SK-N-SH (cell line): ENCODE data around the gene ENOX1. TPM values are rescaled to one million over a fixed set of nuclear protein-coding genes. Genes with fewer than 3 reads are reported as not detected.

Source experiments
- CTCF ChIA-PET: fragments of 300-600, 350-600 bp; formaldehyde crosslinking; extraction: SDS; loops from one replicate; lab custom pipeline; 2021; lab: Yijun Ruan, JAX
- POLR2A ChIA-PET: fragments of 350-600 bp; sonication (Branson Sonifier 250); formaldehyde crosslinking; extraction: SDS; loops from one replicate; lab custom pipeline; 2020; ENCODE audit warnings: antibody characterized with exemption, inconsistent platforms; lab: Yijun Ruan, JAX
- DNase-seq: peaks from one replicate; pipeline ENCODE4 v3.0.0; 2012
- H2AFZ ChIP-seq: fragments of 200-600 bp; sonication (generic); 2 replicates; pipeline ENCODE4 v1.8.1; 2016; ENCODE audit warnings: antibody characterized with exemption, mild to moderate bottlenecking, low read depth
- H3F3A ChIP-seq: fragments of 200-600 bp; sonication (generic); replicated peaks from 2 replicates; pipeline ENCODE3; 2016; ENCODE audit warnings: antibody characterized with exemption, mild to moderate bottlenecking; ENCODE audit not compliant: insufficient read depth
- H3K27ac ChIP-seq, 2 experiments: fragments of 200-500 bp in 1 of 2; fragments of 200-600 bp in 1 of 2; sonication (Bioruptor generic) in 1 of 2; sonication (generic), shearing (Covaris generic) in 1 of 2; 2 replicates each; pipeline versions ENCODE4 v1.5.1 to v1.6.1; 2014 to 2016; ENCODE audit warnings: low read depth in 2 of 2, inconsistent platforms in 1 of 2, low read length in 1 of 2, mild to moderate bottlenecking in 1 of 2, mixed read lengths in 1 of 2
- H3K27me3 ChIP-seq: fragments of 200-600 bp; sonication (generic), shearing (Covaris generic); 2 replicates; pipeline ENCODE4 v1.6.1; 2016; ENCODE audit warnings: mixed run types; ENCODE audit not compliant: insufficient read depth
- H3K36me3 ChIP-seq, 2 experiments: fragments of 200-500 bp in 1 of 2; fragments of 200-600 bp in 1 of 2; sonication (Bioruptor generic) in 1 of 2; sonication (generic) in 1 of 2; replicated peaks in 1 of 2; 2 replicates each; pipeline versions ENCODE3 to v1.5.1; 2014 to 2016; ENCODE audit warnings: low read length in 1 of 2, mild to moderate bottlenecking in 1 of 2; ENCODE audit not compliant: insufficient read depth in 2 of 2, control insufficient read depth in 1 of 2
- H3K4me1 ChIP-seq, 2 experiments: fragments of 200-500 bp in 1 of 2; fragments of 200-600 bp in 1 of 2; sonication (Bioruptor generic) in 1 of 2; sonication (generic), shearing (Covaris generic) in 1 of 2; 2 replicates each; pipeline versions ENCODE4 v1.5.1 to v1.6.1; 2014 to 2016; ENCODE audit warnings: low read depth in 1 of 2, low read length in 1 of 2, mixed run types in 1 of 2; ENCODE audit not compliant: insufficient read depth in 2 of 2, control insufficient read depth in 1 of 2
- H3K4me2 ChIP-seq: fragments of 200-600 bp; sonication (generic), shearing (Covaris generic); 2 replicates; pipeline ENCODE4 v1.6.1; 2017; ENCODE audit warnings: mixed run types
- H3K4me3 ChIP-seq, 2 experiments: fragments of 200-500 bp in 1 of 2; fragments of 200-600 bp in 1 of 2; sonication (Bioruptor generic) in 1 of 2; sonication (generic), shearing (Covaris generic) in 1 of 2; 2 replicates each; pipeline versions ENCODE4 v1.5.1 to v1.8.1; 2014 to 2016; ENCODE audit warnings: low read depth in 2 of 2, inconsistent platforms in 1 of 2, low read length in 1 of 2, mild to moderate bottlenecking in 1 of 2, mixed read lengths in 1 of 2, moderate library complexity in 1 of 2
- H3K79me2 ChIP-seq: fragments of 200-600 bp; sonication (generic); 2 replicates; pipeline ENCODE4 v1.8.1; 2017; ENCODE audit warnings: mild to moderate bottlenecking; ENCODE audit not compliant: insufficient read depth
- H3K9ac ChIP-seq: fragments of 200-600 bp; sonication (generic); 2 replicates; pipeline ENCODE4 v1.6.1; 2017; ENCODE audit warnings: mixed run types
- H3K9me2 ChIP-seq: fragments of 200-600 bp; sonication (generic); 2 replicates; pipeline ENCODE4 v1.6.1; 2017; ENCODE audit warnings: mixed run types
- H3K9me3 ChIP-seq: fragments of 200-600 bp; sonication (generic); 2 replicates; pipeline ENCODE4 v1.6.1; 2017; ENCODE audit warnings: mixed run types, mild to moderate bottlenecking, moderate library complexity
- H4K20me1 ChIP-seq: fragments of 200-600 bp; sonication (generic); 2 replicates; pipeline ENCODE4 v1.6.1; 2017; ENCODE audit warnings: mild to moderate bottlenecking, mixed run types; ENCODE audit not compliant: insufficient read depth
- CHD2 ChIP-seq: fragments of 150-350 bp; IDR thresholded peaks from 2 replicates; pipeline ENCODE4 v1.6.1; 2018; ENCODE audit warnings: low read length; ENCODE audit not compliant: partially characterized antibody
- CTCF ChIP-seq: fragments of 200-600 bp; sonication (generic); IDR thresholded peaks from 2 replicates; pipeline ENCODE4 v1.6.1; 2017; ENCODE audit warnings: antibody characterized with exemption, mild to moderate bottlenecking, moderate library complexity
- EP300 ChIP-seq, 2 experiments: IDR thresholded peaks; 2 replicates each; pipeline versions ENCODE4 v1.4.0 to v1.6.1; 2012; ENCODE audit warnings: borderline replicate concordance in 1 of 2, low read depth in 1 of 2, low read length in 1 of 2
- FOXJ3 ChIP-seq: sonication (generic); formaldehyde crosslinking; IDR thresholded peaks from 2 replicates; pipeline ENCODE4 v1.5.1; 2020; ENCODE audit warnings: mild to moderate bottlenecking, missing genetic modification reagents
- GABPA ChIP-seq: IDR thresholded peaks from 2 replicates; pipeline ENCODE4 v1.4.0; 2012; ENCODE audit warnings: low read depth, mild to moderate bottlenecking
- MAX ChIP-seq: IDR thresholded peaks from 2 replicates; pipeline ENCODE4 v1.4.0; 2012; ENCODE audit warnings: low read depth
- NFIC ChIP-seq: IDR thresholded peaks from 2 replicates; pipeline ENCODE4 v1.4.0; 2012; ENCODE audit warnings: borderline replicate concordance
- PBX3 ChIP-seq: IDR thresholded peaks from 2 replicates; pipeline ENCODE4; 2012
- RCOR1 ChIP-seq: fragments of 150-350 bp; IDR thresholded peaks from 2 replicates; pipeline ENCODE4 v1.6.1; 2017; ENCODE audit warnings: antibody characterized with exemption, low read length
- REST ChIP-seq: IDR thresholded peaks from 2 replicates; pipeline ENCODE4 v1.6.1; 2012; ENCODE audit warnings: mild to moderate bottlenecking, low read depth, low read length, moderate library complexity
- RXRA ChIP-seq: IDR thresholded peaks from 2 replicates; pipeline ENCODE4 v1.4.0; 2012; ENCODE audit warnings: low read depth, mild to moderate bottlenecking, borderline replicate concordance
- SIN3A ChIP-seq: IDR thresholded peaks from 2 replicates; pipeline ENCODE4 v1.6.1; 2012; ENCODE audit warnings: low read depth, mild to moderate bottlenecking, low read length, moderate library complexity, borderline replicate concordance
- SMC3 ChIP-seq: IDR thresholded peaks from 2 replicates; pipeline ENCODE4 v1.6.1; 2012; ENCODE audit warnings: low read depth, low read length, improper control_type of control experiment
- TCF12 ChIP-seq: IDR thresholded peaks from 2 replicates; pipeline ENCODE4 v1.4.0; 2012
- TEAD4 ChIP-seq: IDR thresholded peaks from 2 replicates; pipeline ENCODE4 v1.4.0; 2012; ENCODE audit warnings: mild to moderate bottlenecking, borderline replicate concordance; ENCODE audit not compliant: insufficient read depth
- WGBS: methylation state at CpG from one replicate; pipeline ENCODE4 v1.1.6; 2017; ENCODE audit warnings: low lambda C conversion rate; 5-methylcytosine and 5-hydroxymethylcytosine counted together
- polyA plus RNA-seq, 3 experiments: library from polyadenylated mRNA; depleted of rRNA; stranded (reverse); fragments of >200 nt; gene quantifications; 2 replicates each; pipeline ENCODE4 v1.2.3, GENCODE V29; 2012

ENOX1 gene
- polyA plus RNA-seq, 1 of the 3 experiments (the other 2 are of a cell fraction), result 5.8 TPM

GRCh38 chr13:43397111-43397510, 389.7 kb downstream of the ENOX1 start:
- Histone ChIP-seq H4K20me1 (no peaks in the 10 kb centered on the region), H3K4me2 (no peak overlapping the region), H2AFZ (no peak overlapping the region), H3K36me3 (no peaks in the 10 kb centered on the region), H3K4me1 (peaks cover 0 to 8% of the 10 kb centered on the region in 2 experiments; a peak in 2 of 4 replicates), H3K9ac (no peak overlapping the region), H3K9me2 (no peaks in the 10 kb centered on the region), H3K79me2 (no peaks in the 10 kb centered on the region), H3K27ac (peak overlapping the region in 1 of 2 experiments; percentile 62; a peak in 2 of 4 replicates), H3F3A (peaks cover 4% of the 10 kb centered on the region), H3K27me3 (no peaks in the 10 kb centered on the region), H3K4me3 (no peak overlapping the region), H3K9me3 (no peaks in the 10 kb centered on the region)
- 87% methylated on average over 3 of the region's 3 CpGs for whole genome bisulfite sequencing
- 0 out of 2 replicates have a peak, but pooled peaks have one; percentile 19 for TF ChIP-seq MAX
- TF ChIP-seq REST, result no peak
- 0 out of 2 replicates have a peak, but pooled peaks have one; percentile 20 for TF ChIP-seq TCF12
- TF ChIP-seq NFIC, result 0 out of 2 replicates have a peak, but pooled peaks have one; percentile 24
- POLR2A ChIA-PET, result no interaction called here
- CTCF ChIA-PET, result no interaction called here
- no peak for DNase-seq

GRCh38 chr13:43391036-43391435, 395.7 kb downstream of the ENOX1 start:
- Histone ChIP-seq H3K4me3 (no peak overlapping the region), H3K36me3 (no peaks in the 10 kb centered on the region), H3K9me3 (no peaks in the 10 kb centered on the region), H3K4me2 (no peak overlapping the region), H4K20me1 (no peaks in the 10 kb centered on the region), H3F3A (no peaks in the 10 kb centered on the region), H3K79me2 (no peaks in the 10 kb centered on the region), H3K27ac (no peak overlapping the region), H3K9ac (no peak overlapping the region), H2AFZ (no peak overlapping the region), H3K27me3 (no peaks in the 10 kb centered on the region), H3K4me1 (no peaks in the 10 kb centered on the region), H3K9me2 (no peaks in the 10 kb centered on the region)
- CTCF ChIA-PET, result interaction anchor here (1.4 kb wide), 1 partner anchor 23 kb away, joined by 3 read pairs; no protein-coding TSS in a partner anchor
- WGBS, result 80% methylated on average over 5 of the region's 5 CpGs
- DNase-seq, result no peak
- no peak for TF ChIP-seq SMC3
- TF ChIP-seq REST, result no peak
- TF ChIP-seq CTCF, result no peak
- no peak for TF ChIP-seq RCOR1
- TF ChIP-seq GABPA, result no peak
- no peak for TF ChIP-seq CHD2
- no peak for TF ChIP-seq MAX
- TF ChIP-seq FOXJ3 (CRISPR knock-in tag), result no peak
- TF ChIP-seq SIN3A, result no peak
- no peak for TF ChIP-seq EP300 (IDR thresholded peaks at IDR 0.05; ENCODE audit: borderline replicate concordance in 1 of 2, low read depth in 1 of 2, low read length in 1 of 2)
- no peak for TF ChIP-seq TEAD4
- no peak for TF ChIP-seq RXRA
- TF ChIP-seq PBX3, result no peak
- POLR2A ChIA-PET, result no interaction called here
